CD4-positive, alpha-beta T cell treated with Interleukin-4 for 1 hour (primary cell): ENCODE data around the gene CARMIL3.
"Not testable (repeated sequence)": the region's sequence is repeated elsewhere in the genome, so short reads cannot be mapped to it uniquely, and the experiment has no call there.

Experiments used
- DNase-seq, 2 donors: peaks; one replicate each; pipeline ENCODE4 v3.0.0-alpha.2; 2020 to 2022

The CARMIL3 gene

DNA sequence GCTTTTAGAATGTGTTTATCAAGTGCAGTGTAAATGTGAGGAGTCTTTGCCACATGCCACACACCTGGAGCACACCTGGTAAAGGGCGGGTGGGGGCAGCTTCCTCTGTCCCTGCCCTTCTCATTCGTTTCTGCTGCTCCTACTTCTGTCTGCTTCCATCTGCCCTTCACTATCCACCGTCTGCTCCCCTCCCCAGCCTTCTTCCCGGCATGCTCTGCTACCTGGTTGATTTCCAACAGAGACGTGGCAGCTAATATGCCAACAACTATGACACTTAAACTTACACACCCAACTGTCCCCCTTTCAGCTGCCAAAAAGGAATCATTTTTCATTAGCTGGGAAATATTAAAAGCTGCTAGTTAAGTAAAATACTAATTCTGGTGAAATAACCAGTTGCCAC lies 9.1 kb upstream of the CARMIL3 start:
- DNase-seq = no peak

DNA sequence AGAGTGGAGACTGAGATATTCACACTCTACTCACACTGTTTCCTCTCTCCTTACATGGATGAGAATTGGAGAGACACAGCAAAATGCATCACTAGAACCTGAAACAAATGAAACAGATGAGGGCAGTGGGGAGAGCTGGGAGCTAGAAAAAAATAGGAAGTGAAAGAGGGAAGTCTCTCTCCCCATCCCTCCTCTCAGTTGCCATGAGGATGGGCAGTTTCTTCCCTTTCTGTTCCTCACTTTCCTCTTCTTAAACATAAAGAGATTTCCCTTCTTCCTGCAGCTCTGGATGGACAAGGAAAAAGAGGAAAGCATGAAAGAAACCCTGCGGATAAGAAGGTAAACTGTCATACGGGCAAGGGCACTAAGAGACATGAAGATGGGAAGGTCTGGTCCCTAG lies 2.8 kb upstream of the CARMIL3 start:
- DNase-seq = not testable (repeated sequence)

DNA sequence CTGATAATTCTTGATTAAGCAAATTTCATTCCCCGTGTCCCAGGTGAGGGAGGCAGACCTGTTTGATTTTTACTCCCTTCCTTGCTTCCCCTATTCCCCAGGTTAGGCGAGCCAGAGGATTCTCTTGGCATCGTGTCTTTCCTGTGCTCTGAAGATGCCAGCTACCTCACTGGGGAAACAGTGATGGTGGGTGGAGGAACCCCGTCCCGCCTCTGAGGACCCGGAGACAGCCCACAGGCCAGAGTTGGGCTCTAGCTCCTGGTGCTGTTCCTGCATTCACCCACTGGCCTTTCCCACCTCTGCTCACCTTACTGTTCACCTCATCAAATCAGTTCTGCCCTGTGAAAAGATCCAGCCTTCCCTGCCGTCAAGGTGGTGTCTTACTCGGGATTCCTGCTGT lies 1.1 kb upstream of the CARMIL3 start:
- peak in 1 of 2 donors; percentile 6 for DNase-seq

DNA sequence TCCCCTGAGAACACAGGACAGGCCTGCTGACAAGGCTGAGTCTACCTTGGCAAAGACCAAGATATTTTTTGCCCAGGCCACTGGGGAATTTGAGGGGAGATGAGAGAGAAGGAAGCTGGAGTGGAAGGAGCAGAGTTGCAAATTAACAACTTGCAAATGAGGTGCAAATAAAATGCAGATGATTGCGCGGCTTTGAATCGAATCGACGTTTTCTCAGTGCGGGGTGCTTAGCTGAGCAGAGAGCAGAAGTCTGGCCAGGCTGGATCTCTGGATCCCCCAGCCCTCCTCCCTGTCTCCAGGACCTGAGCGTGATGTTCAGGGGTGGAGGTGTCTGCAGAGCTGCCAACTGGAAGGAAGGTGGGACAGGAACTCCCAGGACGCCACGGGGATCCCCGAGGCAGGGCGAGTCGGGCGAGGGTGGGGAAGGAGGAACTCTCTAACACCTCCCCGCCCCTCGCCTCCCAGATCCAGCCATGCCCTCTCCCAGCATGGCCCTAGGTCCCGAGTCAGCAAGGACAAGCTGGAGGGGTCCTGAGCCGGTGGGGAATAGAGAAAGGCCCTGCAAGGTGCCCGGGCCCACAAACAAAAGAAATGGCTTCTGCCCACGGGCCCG lies 527 bp upstream of the CARMIL3 start:
- peak in 1 of 2 donors; percentile 12 for DNase-seq

DNA sequence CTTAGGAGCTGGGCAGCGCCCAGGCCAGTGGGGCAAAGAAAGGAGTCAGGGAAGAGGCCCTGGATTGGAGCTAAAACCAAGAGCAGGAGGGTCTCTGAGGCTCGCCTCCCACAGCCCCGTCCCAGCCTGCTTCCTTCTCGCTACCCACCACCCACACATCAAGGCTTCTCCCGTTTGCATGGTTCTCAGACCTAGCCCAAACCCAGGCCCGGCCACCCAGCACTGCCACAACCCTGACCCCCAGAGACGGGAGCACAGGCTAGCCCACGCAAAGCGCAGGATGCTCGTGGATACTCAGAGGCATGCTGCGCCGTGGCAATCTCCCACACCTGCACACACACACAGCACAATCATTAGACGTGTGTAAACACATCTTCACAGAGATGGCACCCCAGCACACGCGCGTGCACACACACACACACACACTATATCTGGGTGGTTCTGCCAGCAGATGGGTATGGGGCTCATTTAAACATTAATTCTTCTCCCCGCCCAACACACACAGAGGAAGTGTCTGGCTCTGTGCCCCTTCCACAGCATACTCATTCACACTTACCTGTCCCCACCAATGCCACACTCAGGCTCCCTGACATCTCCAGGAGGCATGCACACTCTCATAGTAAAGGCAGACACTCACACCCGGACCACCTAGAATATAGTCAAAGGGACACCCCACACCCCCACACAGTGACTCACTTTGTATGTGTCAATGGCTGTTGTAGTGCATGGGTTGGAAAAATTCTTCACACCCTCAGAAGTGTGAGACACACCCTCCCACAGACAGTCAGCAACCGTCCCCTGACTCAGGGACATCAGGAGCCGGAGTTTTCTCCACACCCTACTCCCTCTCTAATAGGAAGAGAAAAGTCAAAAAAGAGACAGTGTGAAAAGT lies 1.1 kb downstream of the CARMIL3 start:
- peak; percentile 11 to 36 for DNase-seq

DNA sequence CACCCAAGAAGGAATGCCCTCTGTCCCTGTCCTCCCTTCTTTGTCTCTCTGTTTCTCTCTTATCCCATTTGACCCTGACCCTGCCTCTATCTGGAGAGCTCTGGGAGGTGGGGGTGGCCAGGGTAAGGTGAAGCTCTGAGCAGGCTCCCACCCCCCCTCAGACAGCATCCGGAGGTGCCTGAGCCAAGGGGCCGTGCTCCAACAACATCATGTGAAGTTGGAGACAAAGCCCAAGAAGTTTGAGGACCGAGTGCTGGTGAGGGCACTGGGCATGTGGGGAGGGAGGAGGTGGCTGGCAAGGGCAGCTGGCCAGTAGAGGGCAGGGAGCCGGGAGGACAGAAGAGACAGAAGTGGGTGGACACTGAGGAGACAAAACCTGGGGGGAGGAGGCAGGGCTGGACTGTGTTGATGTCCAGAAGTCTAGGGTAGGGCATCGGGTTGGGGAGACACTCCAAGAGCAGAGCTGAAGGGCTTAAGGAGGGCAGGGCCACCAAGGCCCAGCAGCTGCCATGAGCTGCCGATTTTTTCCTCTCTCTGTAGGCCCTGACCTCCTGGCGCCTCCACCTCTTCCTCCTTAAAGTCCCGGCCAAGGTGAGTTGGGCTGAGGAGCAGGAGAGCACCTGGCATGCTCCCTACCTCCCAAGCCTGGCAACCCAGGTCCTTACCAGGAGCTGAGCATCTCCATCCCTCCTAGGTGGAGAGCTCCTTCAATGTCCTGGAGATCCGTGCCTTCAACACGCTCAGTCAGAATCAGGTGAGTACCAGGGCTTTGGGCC lies 1.9 kb downstream of the CARMIL3 start:
- peak in 1 of 2 donors; percentile 6 for DNase-seq

DNA sequence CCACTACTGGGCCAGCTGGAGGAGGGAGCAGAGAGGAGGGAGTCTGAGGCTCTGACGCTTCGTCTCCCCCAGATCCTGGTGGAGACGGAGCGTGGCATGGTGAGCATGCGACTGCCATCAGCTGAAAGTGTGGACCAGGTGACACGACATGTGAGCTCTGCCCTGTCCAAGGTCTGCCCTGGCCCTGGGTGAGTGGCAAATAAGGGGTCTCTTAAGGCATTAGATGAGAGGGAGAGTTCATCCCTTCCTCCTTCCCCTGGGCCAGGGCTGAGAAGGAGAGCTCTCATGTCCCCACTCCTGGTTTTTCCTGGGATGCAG lies 2.5 kb downstream of the CARMIL3 start:
- DNase-seq = peak in 1 of 2 donors; percentile 8

DNA sequence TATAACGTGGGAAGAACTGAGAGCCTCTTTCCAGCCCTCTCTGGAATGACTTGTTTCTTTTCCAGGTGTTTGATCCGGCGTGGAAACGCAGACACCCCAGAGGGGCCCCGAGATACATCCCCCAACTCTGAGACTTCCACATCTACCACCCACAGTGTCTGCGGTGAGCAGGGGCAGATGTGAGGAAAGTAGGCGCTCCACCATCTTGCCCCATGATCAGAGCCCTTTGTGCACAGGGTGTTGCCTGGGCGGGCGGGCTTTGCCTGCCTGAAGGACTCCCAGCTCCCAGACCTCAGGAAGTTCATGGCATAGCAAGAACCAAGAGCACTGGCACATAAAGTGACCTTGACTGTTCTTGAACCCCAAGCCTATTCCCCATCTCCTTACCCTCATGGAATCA lies 2.8 kb downstream of the CARMIL3 start:
- no peak for DNase-seq

DNA sequence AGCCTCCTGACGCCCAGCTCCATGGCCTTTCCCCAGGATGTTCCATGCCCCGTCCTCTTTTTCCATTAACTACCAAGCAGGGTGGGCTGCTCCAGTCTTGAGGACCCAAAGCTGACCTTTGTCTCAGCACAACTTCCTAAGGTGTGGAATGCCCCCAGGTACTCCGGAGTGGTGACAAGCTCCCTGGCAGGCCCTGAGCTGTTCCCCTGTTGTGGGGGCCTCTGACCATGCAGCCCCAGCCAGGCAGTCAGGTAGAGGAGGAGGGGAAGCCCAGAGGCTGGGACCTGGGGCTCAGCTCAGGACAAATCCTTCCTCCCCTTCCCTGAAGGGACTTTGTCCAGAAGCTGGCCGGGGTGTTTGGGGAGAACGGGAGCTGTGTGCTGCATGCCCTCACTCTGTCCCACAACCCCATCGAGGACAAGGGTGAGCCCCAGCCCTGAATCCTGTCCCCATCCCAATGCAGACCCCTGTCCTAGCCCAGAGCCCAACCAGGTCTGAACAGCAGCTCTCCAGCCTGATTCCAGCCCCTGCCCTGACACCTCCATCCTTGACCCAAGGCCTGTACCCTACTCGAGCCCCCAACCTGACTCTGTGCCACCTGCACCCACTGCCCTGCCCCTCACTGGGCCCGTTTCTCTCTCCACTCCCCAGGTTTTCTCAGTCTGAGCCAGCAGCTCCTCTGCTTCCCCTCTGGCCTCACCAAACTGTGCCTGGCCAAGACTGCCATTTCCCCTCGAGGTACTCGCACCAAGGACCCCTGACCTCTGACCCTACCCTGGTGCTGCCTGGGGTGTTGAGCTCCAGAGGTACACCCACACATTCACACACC lies 4.4 kb downstream of the CARMIL3 start:
- DNase-seq = no peak

DNA sequence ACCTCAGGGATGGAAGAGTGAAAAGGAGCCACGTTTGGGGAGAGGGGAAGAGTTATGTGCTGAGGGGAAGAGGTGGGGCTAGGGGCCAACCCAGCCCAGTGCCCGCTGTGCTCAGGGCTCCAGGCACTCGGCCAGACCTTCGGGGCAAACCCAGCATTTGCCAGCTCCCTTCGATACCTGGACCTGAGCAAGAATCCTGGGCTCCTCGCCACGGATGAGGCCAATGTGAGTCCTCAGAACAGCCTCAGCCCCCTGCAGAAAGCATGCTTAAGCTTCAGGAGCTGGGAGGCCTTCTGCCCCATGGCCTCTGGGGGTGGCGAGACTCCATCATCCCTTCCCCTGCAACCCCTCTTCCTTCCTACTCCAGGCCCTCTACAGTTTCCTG lies 5.0 kb downstream of the CARMIL3 start:
- no peak for DNase-seq

DNA sequence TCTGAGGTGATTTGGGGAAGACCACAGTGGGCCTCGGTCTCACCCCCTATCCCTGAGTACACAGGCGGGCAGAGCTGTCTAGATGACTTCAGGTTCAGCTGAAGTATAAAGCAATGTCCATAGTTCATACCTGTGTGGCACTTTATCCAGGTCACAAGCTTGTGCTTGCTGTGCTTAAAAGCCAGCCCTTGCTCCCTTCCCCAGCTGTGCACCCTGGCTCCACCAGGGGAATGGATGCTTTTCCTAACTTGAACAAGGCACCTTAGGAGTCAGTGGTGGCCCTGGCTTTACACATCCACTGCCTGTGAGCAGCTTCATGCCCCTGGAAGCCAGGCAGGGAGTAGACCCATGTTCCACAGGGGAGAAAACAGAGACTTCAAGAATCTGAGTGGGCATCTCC lies 5.5 kb downstream of the CARMIL3 start:
- no peak for DNase-seq

DNA sequence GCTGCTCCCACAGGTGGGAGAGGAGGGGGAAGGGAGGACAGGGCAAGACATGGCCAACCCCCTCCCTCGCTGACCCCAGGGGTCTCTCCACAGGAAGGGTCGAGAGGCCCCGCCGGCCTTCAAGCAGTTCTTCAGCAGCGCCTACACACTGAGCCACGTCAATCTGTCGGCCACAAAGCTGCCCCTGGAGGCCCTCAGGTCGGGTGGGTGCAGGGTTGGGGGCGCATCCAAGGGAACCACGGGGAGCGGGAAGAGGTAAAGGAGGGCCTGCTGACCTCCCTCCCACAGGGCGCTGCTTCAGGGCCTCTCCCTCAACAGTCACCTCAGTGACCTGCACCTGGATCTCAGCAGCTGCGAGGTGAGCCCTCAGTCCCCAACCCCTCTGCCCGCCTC lies 6.1 kb downstream of the CARMIL3 start:
- DNase-seq = no peak

DNA sequence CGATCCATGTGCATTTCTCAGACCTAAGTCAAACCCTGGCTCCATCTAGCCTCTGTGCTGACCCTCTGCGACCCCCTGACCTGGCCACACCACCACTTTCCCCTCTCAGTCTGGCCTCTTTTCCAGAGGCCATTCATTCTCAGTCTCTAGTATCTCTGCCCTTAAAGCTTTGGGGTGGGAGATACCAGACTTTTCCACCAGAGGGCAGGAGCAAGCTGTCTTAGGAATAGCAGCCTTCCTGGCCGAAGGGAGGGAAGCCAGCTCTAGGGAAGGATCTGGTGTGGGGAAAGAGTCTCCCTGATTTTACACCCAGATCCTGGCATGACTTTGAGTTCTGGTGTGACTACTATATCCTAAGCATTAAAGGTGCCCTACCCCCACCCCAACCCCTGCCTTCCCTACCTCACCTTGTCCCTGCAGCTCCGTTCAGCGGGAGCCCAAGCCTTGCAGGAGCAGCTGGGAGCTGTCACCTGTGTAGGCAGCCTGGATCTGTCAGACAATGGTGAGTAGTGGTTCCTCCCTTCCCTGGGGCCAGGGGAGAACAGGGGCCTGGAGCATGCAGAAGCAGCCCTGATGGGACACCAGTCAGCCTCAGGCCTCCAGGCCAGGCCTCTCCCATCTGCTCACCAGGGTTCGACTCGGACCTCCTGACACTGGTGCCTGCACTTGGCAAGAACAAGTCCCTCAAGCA lies 6.6 kb downstream of the CARMIL3 start:
- DNase-seq = peak; percentile 62 to 79

DNA sequence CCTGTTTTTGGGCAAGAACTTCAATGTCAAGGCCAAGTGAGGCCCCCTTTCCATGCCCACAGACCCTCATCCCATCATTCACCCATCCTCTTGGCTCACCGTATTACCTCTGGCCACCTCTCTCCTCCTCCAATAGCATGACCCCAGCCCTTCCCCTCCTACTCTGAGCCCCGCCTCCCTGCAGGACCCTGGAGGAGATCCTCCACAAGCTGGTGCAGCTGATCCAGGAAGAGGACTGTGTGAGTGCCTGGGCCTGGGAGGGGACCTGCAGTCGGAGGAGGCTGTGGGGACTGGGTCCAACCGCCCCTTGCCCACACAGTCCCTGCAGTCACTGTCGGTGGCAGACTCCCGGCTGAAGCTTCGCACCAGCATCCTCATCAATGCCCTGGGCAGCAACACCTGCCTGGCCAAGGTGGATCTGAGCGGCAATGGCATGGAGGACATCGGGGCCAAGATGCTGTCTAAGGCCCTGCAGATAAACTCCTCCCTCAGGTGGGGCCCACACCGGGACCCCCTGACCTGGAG lies 7.2 kb downstream of the CARMIL3 start:
- DNase-seq = no peak

DNA sequence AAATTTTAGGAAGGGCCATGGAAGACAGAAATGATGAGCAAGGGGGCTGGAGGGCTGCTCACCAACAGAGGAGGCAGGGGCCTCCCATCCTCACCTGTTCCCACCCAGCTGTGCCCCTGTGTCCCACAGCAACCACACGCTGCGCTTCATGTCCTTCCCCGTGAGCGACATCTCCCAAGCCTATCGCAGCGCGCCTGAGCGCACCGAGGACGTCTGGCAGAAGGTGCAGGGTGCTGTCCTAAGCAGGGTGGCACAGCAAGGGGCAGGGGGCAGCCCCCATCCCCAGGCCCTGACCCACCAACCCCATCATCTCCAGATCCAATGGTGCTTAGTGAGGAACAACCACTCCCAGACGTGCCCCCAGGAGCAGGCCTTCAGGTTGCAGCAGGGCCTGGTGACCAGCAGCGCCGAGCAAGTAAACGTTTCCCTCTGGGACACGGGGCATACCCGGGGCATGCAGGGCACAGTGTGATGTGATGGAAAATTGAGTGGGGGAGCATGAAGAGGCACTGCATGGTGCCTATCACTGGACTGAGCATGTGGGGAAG lies 8.1 kb downstream of the CARMIL3 start:
- DNase-seq = no peak

DNA sequence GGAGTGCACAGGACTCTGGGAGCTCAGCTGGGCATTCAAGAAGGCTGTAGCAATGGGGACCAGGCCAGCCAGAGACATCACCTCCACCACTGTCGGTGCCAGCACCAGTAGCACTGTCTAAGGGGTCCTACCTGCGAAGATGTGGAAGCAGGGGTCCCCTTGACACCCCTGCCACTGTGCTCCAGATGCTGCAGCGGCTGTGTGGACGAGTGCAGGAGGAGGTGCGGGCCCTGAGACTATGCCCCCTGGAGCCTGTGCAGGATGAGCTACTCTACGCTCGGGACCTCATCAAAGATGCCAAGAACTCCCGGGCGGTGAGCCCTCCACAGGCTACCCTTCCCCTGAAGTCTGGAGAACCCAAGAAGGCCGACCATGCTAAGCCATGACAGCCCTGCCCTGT lies 8.6 kb downstream of the CARMIL3 start:
- DNase-seq = no peak

DNA sequence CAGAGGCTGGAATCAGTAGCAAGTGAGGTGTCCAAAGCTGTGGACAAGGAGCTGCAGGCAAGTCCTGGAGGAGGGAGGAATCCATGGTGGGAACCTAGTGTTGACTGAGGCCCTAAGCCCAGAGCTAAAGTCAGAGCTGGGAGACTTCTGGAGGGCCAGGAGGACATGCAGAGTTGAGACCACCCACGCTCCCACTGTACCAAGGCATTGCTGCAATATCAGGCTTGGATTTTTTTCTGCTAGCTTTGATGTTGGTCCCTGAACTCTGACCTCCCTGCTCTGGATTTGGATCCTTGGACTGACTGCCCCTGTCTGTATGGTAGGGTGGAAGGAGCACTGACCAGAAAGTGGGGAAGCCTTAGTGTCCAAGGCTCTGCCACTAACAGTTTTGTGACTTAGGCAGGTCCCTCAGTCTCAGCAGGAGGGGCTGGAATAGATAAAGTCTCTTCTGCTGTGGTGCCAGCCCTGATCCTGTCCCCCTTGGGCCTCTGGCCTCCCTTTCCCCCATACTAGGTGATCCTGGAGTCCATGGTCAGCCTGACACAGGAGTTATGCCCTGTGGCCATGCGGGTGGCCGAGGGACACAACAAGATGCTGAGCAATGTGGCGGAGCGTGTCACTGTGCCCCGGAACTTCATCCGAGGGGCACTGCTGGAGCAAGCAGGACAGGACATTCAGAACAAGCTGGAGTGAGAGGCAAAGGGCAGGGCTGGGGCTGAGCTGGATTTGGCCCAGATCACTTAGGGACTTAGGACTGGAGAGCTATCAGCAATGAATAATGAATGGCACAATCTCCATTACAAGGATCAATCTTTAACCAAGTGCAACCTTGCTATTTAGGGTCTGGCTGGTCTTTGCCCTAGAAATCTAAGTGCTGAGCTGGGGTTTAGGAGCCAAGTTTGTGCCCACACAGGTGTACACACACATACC lies 9.4 kb downstream of the CARMIL3 start:
- no peak for DNase-seq

DNA sequence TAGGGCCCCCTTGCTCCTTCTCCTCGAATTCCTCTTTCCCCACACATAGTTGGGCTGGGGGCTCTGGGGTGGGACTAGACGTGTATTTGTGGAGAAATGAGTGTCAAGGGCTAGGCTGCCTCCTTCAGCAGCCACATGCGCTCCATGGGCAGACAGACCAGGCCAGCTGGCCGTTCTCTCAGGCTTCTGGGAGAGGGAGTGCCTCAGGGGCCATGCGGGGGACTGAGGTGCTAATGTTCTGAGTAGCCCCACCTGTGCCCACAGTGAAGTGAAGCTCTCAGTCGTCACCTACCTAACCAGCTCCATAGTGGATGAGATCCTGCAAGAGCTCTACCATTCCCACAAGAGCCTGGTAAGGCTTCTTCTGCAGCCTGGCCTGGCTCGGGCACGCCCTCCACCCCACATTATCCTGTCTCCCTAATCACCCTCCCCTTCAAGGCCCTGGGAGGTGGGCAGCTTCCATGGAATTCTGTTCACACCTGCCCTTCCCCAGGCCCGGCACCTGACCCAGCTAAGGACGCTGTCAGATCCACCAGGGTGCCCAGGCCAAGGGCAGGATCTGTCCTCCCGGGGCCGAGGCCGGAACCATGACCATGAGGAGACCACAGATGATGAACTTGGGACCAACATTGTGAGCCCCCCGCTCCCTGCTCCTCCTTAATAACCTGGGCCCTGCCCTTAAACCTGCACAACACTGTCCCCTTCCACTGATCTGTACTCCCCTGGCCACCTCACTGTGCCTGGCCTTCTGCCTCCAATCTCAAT lies 10.6 kb downstream of the CARMIL3 start:
- no peak for DNase-seq

DNA sequence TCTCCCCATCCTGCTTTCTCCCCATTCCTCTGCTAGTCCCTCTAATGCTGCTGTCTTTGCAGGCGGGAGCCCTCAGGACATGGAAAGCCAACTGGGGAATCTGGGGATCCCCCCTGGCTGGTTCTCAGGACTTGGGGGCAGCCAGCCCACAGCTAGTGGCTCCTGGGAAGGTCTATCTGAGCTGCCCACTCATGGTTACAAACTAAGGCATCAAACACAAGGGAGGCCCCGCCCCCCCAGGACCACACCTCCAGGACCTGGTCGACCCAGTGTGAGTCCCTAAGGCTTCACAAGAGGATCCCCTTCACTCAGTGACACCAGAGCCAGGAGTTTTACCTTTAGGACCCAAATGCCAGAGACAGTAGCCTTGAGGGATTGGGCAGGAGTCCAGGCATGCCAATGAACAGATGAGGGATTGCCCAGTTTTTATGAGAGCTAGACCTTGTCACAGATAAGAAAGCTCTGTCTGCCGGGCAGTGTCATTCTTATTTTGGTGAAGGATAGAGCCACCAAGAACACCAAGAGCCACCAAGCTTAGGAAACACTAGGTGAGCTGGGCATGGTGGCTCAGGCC lies 11.5 kb downstream of the CARMIL3 start:
- DNase-seq = no peak
